NCI-H2196 (cell line): Measurements from ENCODE around the gene ST6GALNAC6.
"Not testable (repeated sequence)": the region's sequence is repeated elsewhere in the genome, so short reads cannot be mapped to it uniquely, and the experiment has no call there.

Source experiments
- DNase-seq: peaks from one replicate; lab custom pipeline; 2025; ENCODE audit not compliant: unreplicated experiment; lab: John Stamatoyannopoulos, UW

ST6GALNAC6 gene

GRCh38 chr9:127875306-127875966, 24.0 kb downstream of the ST6GALNAC6 start:
- no peak for DNase-seq

- no peak for DNase-seq
Observed at GRCh38 chr9:127874301-127875221, 24.8 kb downstream of the ST6GALNAC6 start.

GRCh38 chr9:127873886-127874285, 25.5 kb downstream of the ST6GALNAC6 start:
- DNase-seq = peak; percentile 76

GRCh38 chr9:127873223-127873691, 26.1 kb downstream of the ST6GALNAC6 start:
- DNase-seq = no peak

- no peak for DNase-seq
Observed at GRCh38 chr9:127872369-127873222, 26.8 kb downstream of the ST6GALNAC6 start.

- DNase-seq = no peak
Observed at GRCh38 chr9:127871531-127871930, 27.9 kb downstream of the ST6GALNAC6 start.

- no peak for DNase-seq
Observed at GRCh38 chr9:127870887-127871286, 28.5 kb downstream of the ST6GALNAC6 start.

GRCh38 chr9:127870153-127870491, 29.3 kb downstream of the ST6GALNAC6 start:
- DNase-seq = not testable (repeated sequence)

GRCh38 chr9:127869310-127870152, 29.9 kb downstream of the ST6GALNAC6 start:
- DNase-seq = peak; percentile 93

GRCh38 chr9:127868278-127868902, 31.0 kb downstream of the ST6GALNAC6 start:
- DNase-seq = no peak

GRCh38 chr9:127867356-127868277, 31.8 kb downstream of the ST6GALNAC6 start:
- no peak for DNase-seq

GRCh38 chr9:127866535-127866934, 32.9 kb downstream of the ST6GALNAC6 start:
- no peak for DNase-seq

- DNase-seq = no peak
Observed at GRCh38 chr9:127865645-127866464, 33.5 kb downstream of the ST6GALNAC6 start.

- DNase-seq = no peak
Observed at GRCh38 chr9:127863191-127863621, 36.2 kb downstream of the ST6GALNAC6 start.

- DNase-seq = no peak
Observed at GRCh38 chr9:127862075-127863011, 37.1 kb downstream of the ST6GALNAC6 start.

GRCh38 chr9:127860779-127861178, 38.6 kb downstream of the ST6GALNAC6 start:
- no peak for DNase-seq

GRCh38 chr9:127860260-127860659, 39.1 kb downstream of the ST6GALNAC6 start:
- no peak for DNase-seq
